Prostate gland (tissue), 2 donors: Measurements from ENCODE around the gene MSANTD1. TPM values are rescaled to one million over a fixed set of nuclear protein-coding genes. Genes with fewer than 3 reads are reported as not detected.

Source experiments
- DNase-seq: peaks from one replicate; pipeline ENCODE4 v3.0.0-alpha.2; 2019; ENCODE audit warnings: low spot score
- H3K27ac ChIP-seq, 2 donors: fragments of 200-600 bp; sonication (generic); 2 replicates each; pipeline ENCODE4 v1.5.1; 2017 to 2019
- H3K27me3 ChIP-seq: fragments of 200-600 bp; sonication (generic); replicated peaks from 2 replicates; pipeline ENCODE4 v1.5.1; 2019; ENCODE audit not compliant: insufficient read depth
- H3K36me3 ChIP-seq, 2 donors: fragments of 200-600 bp; sonication (generic); 1 replicate in 1 of 2; 2 replicates in 1 of 2; pipeline versions ENCODE4 v1.5.1 to v1.8.1; 2017 to 2019
- H3K4me1 ChIP-seq: fragments of 200-600 bp; sonication (generic); replicated peaks from 2 replicates; pipeline ENCODE4 v1.5.1; 2019
- H3K4me3 ChIP-seq, 2 donors: fragments of 200-600 bp; sonication (generic); 2 replicates each; pipeline ENCODE4 v1.5.1; 2017 to 2019
- H3K9me3 ChIP-seq: fragments of 200-600 bp; sonication (generic); 2 replicates; pipeline ENCODE4 v1.5.1; 2017
- POLR2A ChIP-seq: fragments of 450-650 bp; IDR thresholded peaks from one replicate; pipeline ENCODE4 v1.6.1; 2016; ENCODE audit warnings: antibody characterized with exemption, mild to moderate bottlenecking
- POLR2AphosphoS5 ChIP-seq: sonication (generic); formaldehyde crosslinking; IDR thresholded peaks from one replicate; pipeline ENCODE4 v1.6.1; 2017; ENCODE audit warnings: antibody characterized with exemption
- WGBS: methylation state at CpG from one replicate; pipeline ENCODE4 v1.1.5; 2018; 5-methylcytosine and 5-hydroxymethylcytosine counted together
- intact Hi-C: fragments of 100-400 bp; cut with DNase I; formaldehyde crosslinking; loops from one replicate; pipeline ENCODE4 v1.14.2; 2022
- total RNA-seq, 2 donors: library from RNA; depleted of rRNA; stranded (reverse); fragments of >200 nt; gene quantifications; one replicate each; pipeline ENCODE4 v1.1.0, GENCODE V29; 2016
- TF ChIP-seq, protein P1 (sequence below), 4 experiments: fragments of 200-600 bp in 2 of 4; fragments of 450-650 bp in 2 of 4; sonication (generic) in 2 of 4; IDR thresholded peaks; 1 replicate in 3 of 4; 2 replicates in 1 of 4; pipeline ENCODE4 v1.5.1; 2016 to 2019; ENCODE audit warnings: antibody characterized with exemption in 4 of 4, mild to moderate bottlenecking in 2 of 4, moderate library complexity in 2 of 4

The MSANTD1 gene
- total RNA-seq, 2 donors from 2014 or later, result 1.2 to 4.4 TPM

DNA sequence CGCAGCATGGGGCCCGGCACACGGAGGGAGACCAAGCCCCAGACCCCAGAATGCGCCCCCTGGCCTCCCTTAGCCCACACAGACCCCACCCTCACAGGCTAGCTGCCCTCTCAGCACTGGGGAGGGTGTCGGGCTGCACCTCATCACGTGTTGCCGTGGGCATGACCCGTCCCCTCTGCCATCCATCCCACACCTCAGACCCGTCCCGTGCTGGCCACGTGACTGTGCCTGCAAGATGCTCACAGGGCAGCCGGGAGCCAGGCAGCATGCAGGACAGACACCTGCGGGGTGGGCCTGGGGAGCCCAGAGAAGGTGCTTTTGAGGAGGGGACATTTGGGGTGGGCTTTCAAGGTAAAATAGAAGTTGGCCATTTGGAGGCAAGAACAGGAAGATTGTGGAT lies 4.8 kb downstream of the MSANTD1 start:
- H3K27me3 ChIP-seq, result no peaks in the 10 kb centered on the region
- DNase-seq, result no peak
- 79% methylated on average over 13 of the region's 13 CpGs for WGBS
- intact Hi-C loops, result no loop called here
- no peak overlapping the region for H3K4me3 ChIP-seq
- TF ChIP-seq POLR2A (no peak), POLR2AphosphoS5 (no peak)
- TF ChIP-seq, protein P1, sequence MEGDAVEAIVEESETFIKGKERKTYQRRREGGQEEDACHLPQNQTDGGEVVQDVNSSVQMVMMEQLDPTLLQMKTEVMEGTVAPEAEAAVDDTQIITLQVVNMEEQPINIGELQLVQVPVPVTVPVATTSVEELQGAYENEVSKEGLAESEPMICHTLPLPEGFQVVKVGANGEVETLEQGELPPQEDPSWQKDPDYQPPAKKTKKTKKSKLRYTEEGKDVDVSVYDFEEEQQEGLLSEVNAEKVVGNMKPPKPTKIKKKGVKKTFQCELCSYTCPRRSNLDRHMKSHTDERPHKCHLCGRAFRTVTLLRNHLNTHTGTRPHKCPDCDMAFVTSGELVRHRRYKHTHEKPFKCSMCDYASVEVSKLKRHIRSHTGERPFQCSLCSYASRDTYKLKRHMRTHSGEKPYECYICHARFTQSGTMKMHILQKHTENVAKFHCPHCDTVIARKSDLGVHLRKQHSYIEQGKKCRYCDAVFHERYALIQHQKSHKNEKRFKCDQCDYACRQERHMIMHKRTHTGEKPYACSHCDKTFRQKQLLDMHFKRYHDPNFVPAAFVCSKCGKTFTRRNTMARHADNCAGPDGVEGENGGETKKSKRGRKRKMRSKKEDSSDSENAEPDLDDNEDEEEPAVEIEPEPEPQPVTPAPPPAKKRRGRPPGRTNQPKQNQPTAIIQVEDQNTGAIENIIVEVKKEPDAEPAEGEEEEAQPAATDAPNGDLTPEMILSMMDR (IDR thresholded peaks at IDR 0.05), result no peak
- H3K27ac ChIP-seq, result no peak overlapping the region
- H3K36me3 ChIP-seq, result no peaks in the 10 kb centered on the region
- H3K4me1 ChIP-seq, result no peaks in the 10 kb centered on the region
- no peaks in the 10 kb centered on the region for H3K9me3 ChIP-seq

DNA sequence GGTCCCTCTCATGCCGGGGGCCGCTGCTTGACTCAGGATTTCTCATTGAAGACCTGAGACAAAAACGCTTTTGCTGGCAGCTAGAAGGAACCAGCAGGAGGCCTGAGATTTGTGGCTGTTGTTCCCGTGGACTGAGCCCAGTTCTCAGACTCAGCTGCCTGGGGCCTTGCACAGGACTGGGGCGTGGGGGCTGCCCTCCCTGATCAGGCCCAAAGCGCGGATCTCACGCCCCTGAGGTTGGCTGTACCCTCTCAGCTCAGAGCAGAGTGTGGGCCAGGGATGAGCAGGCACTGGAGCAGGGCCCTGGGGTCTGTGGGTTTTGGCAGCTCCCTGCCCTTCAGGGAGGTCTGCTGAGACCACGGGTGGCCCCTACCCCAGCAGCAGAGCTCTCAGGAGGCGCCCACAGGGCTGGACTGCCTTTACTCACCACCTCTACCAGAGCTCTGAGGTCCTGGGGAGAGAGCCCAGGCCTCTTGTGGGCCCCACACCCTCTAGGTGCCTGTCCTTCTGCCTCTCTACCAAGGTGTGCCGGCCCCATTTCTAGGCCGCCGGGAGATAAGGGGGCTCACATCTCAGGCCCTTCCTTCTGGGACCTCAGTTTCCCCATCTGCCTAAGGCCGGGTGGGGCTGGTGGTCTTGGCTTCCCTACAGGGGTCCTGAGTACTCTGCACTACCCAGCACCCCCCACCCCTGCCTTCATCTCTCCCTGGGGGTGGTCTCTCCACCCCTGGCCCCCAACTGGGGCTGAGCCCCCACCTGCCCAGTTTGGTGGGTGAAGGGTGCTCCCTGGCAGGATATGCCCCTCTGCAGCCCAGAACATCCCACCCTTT lies 5.6 kb downstream of the MSANTD1 start:
- Histone ChIP-seq H3K27me3 (no peaks in the 10 kb centered on the region), H3K4me3 (no peak overlapping the region), H3K4me1 (no peaks in the 10 kb centered on the region), H3K36me3 (no peaks in the 10 kb centered on the region), H3K27ac (no peak overlapping the region), H3K9me3 (no peaks in the 10 kb centered on the region)
- intact Hi-C loops, result no loop called here
- no peak for DNase-seq
- 93% methylated on average over 10 of the region's 14 CpGs for WGBS
- no peak for TF ChIP-seq POLR2AphosphoS5
- TF ChIP-seq, protein P1 (IDR thresholded peaks at IDR 0.05), result no peak
- TF ChIP-seq POLR2A, result no peak

DNA sequence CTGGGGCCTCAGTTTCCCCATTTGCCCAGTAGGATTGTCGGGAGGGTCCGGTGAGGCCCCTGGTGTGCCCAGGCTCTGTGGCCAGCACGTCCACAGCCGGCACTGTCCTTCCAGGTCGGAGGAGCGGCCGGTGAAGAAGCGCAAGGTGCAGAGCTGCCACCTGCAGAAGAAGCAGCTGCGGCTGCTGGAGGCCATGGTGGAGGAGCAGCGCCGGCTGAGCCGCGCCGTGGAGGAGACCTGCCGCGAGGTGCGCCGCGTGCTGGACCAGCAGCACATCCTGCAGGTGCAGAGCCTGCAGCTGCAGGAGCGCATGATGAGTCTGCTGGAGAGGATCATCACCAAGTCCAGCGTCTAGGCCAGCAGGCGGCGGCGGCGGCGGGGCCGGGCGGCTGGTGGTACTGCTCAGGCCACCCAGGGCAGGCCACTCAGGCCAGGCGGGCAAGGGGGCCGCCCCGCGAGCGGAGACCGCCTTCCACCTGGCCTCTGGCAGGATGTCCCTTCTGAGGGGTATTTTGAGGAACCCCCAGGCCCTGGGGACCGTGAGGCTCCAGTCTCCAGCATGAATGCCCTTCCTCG lies 6.7 kb downstream of the MSANTD1 start:
- 89% methylated on average over 34 of the region's 36 CpGs for WGBS

DNA sequence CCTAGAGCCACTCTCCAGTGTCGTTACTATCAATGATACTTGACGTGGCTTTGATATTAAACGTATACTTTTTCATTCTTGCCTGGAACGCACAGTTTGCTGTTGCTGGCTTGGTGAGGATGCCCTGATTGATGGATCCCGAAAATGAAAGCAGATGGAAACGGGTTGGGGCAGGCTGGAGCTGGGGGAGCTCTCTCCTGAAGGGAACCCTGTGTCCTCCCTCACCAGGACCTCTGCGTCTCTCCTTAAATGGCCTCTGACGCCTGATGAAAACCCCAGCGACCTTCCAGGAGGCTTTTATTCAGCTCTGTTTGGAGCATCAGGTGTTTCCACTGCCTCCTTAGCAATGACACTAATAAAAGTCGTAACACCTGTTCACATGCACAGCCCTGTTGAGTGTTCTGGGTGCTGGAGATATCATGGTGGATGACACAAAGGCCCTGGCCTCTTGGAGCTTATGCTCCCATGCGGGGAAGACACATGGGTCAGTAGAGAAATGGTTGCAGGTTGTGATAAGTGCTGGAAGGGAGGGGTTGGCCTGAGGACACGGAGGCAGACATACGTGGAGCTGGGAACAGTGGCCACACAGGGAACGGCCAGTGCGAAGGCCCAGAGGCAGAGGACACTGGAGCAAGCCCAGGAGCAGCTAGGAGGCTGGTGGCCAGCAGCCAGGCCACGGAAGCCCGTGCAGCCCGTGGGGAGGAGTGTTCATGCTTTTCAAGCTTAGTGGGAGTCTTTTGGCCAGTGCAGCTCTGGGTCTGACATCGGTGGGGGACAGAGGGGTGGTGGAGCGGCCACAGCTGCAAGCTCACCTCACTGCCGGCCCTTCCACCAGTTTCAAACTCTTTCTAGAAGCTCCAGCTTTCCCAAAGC lies 7.5 kb downstream of the MSANTD1 start:
- Histone ChIP-seq H3K27me3 (no peaks in the 10 kb centered on the region), H3K36me3 (no peaks in the 10 kb centered on the region), H3K4me3 (no peak overlapping the region), H3K9me3 (no peaks in the 10 kb centered on the region), H3K27ac (no peak overlapping the region), H3K4me1 (no peaks in the 10 kb centered on the region)
- intact Hi-C loops, result no loop called here
- DNase-seq, result no peak
- TF ChIP-seq POLR2A, result no peak
- TF ChIP-seq, protein P1 (IDR thresholded peaks at IDR 0.05), result no peak
- WGBS, result 87% methylated on average over 20 of the region's 21 CpGs

More for the DNA sequence above, 6.7 kb downstream of the MSANTD1 start:
- H3K4me1 ChIP-seq, result no peaks in the 10 kb centered on the region
- H3K27ac ChIP-seq, result no peak overlapping the region
- H3K4me3 ChIP-seq, result no peak overlapping the region
- intact Hi-C loops, result no loop called here
- no peak for DNase-seq
- no peaks in the 10 kb centered on the region for H3K9me3 ChIP-seq
- H3K36me3 ChIP-seq, result no peaks in the 10 kb centered on the region
- no peaks in the 10 kb centered on the region for H3K27me3 ChIP-seq
- TF ChIP-seq, protein P1 (IDR thresholded peaks at IDR 0.05), result no peak
- no peak for TF ChIP-seq POLR2A
- TF ChIP-seq POLR2AphosphoS5, result no peak
